HEK293 (cell line): ENCODE measurements around the gene PANK3.
A peak's percentile ranks its signal among the peaks of the same experiment; 100 is the strongest.

Experiments used
- BCL11A ChIP-seq: fragments of 450-650 bp; formaldehyde crosslinking; IDR thresholded peaks from 2 replicates; pipeline ENCODE4 v1.5.1; 2016; ENCODE audit warnings: low read depth, missing biosample characterization, missing genetic modification characterization
- BCL6B ChIP-seq: fragments of 450-650 bp; formaldehyde crosslinking; IDR thresholded peaks from 2 replicates; pipeline ENCODE4 v1.5.1; 2017; ENCODE audit warnings: missing biosample characterization, missing genetic modification characterization
- GLIS1 ChIP-seq: fragments of 450-650 bp; formaldehyde crosslinking; IDR thresholded peaks from 2 replicates; pipeline ENCODE4 v1.5.1; 2016; ENCODE audit warnings: missing biosample characterization, missing genetic modification characterization
- GLIS2 ChIP-seq: fragments of 450-650 bp; formaldehyde crosslinking; IDR thresholded peaks from 2 replicates; pipeline ENCODE4 v1.5.1; 2016; ENCODE audit warnings: missing biosample characterization, missing genetic modification characterization
- HOXC10 ChIP-seq: sonication (generic); formaldehyde crosslinking; IDR thresholded peaks from 2 replicates; pipeline ENCODE4 v1.8.1; 2023; ENCODE audit warnings: mild to moderate bottlenecking, missing genetic modification reagents
- IKZF3 ChIP-seq: fragments of 450-650 bp; IDR thresholded peaks from 2 replicates; pipeline ENCODE4 v1.5.0; 2018; ENCODE audit warnings: missing biosample characterization, mild to moderate bottlenecking, missing genetic modification characterization, moderate library complexity
- KLF1 ChIP-seq: fragments of 450-650 bp; formaldehyde crosslinking; IDR thresholded peaks from 2 replicates; pipeline ENCODE4 v1.5.1; 2016; ENCODE audit warnings: missing biosample characterization, missing genetic modification characterization
- KLF16 ChIP-seq: fragments of 450-650 bp; formaldehyde crosslinking; IDR thresholded peaks from 2 replicates; pipeline ENCODE4 v1.5.1; 2017; ENCODE audit warnings: missing biosample characterization, missing genetic modification characterization
- KLF9 ChIP-seq: fragments of 450-650 bp; formaldehyde crosslinking; IDR thresholded peaks from 2 replicates; pipeline ENCODE4 v1.5.1; 2016; ENCODE audit warnings: missing biosample characterization, missing genetic modification characterization, low read depth
- PRDM1 ChIP-seq: fragments of 450-650 bp; formaldehyde crosslinking; IDR thresholded peaks from 2 replicates; pipeline ENCODE4; 2016; ENCODE audit warnings: missing biosample characterization, missing genetic modification characterization
- PRDM4 ChIP-seq: fragments of 450-650 bp; formaldehyde crosslinking; IDR thresholded peaks from 2 replicates; pipeline ENCODE4 v1.5.1; 2017; ENCODE audit warnings: missing biosample characterization, missing genetic modification characterization
- SCRT1 ChIP-seq: fragments of 450-650 bp; formaldehyde crosslinking; IDR thresholded peaks from 2 replicates; pipeline ENCODE4 v1.5.1; 2016; ENCODE audit warnings: missing biosample characterization, missing genetic modification characterization, borderline replicate concordance
- TRIM28 ChIP-seq: IDR thresholded peaks from 2 replicates; pipeline ENCODE4 v1.6.1; 2011; ENCODE audit warnings: low read length, control low read depth, borderline replicate concordance
- ZFHX2 ChIP-seq: fragments of 450-650 bp; formaldehyde crosslinking; conservative IDR thresholded peaks from 2 replicates; pipeline ENCODE4 v1.5.1; 2016; ENCODE audit warnings: missing biosample characterization, missing genetic modification characterization
- ZFP69B ChIP-seq: fragments of 450-650 bp; formaldehyde crosslinking; IDR thresholded peaks from 2 replicates; pipeline ENCODE4 v1.5.1; 2016; ENCODE audit warnings: missing biosample characterization, missing genetic modification characterization
- ZNF19 ChIP-seq: fragments of 450-650 bp; formaldehyde crosslinking; IDR thresholded peaks from 2 replicates; pipeline ENCODE4; 2016; ENCODE audit warnings: missing biosample characterization, missing genetic modification characterization, low read depth
- ZNF223 ChIP-seq: fragments of 450-650 bp; formaldehyde crosslinking; IDR thresholded peaks from 2 replicates; pipeline ENCODE4 v1.5.1; 2016; ENCODE audit warnings: missing biosample characterization, missing genetic modification characterization
- ZNF433 ChIP-seq: fragments of 450-650 bp; formaldehyde crosslinking; IDR thresholded peaks from 2 replicates; pipeline ENCODE4 v1.5.1; 2016; ENCODE audit warnings: missing biosample characterization, missing genetic modification characterization, low read depth
- ZNF530 ChIP-seq: fragments of 450-650 bp; formaldehyde crosslinking; IDR thresholded peaks from 2 replicates; pipeline ENCODE4 v1.5.1; 2016; ENCODE audit warnings: low read depth, missing biosample characterization, missing genetic modification characterization
- ZNF548 ChIP-seq: fragments of 450-650 bp; formaldehyde crosslinking; IDR thresholded peaks from 2 replicates; pipeline ENCODE4 v1.5.1; 2016; ENCODE audit warnings: missing biosample characterization, missing genetic modification characterization
- ZNF600 ChIP-seq: fragments of 450-650 bp; formaldehyde crosslinking; IDR thresholded peaks from 2 replicates; pipeline ENCODE4 v1.5.1; 2016; ENCODE audit warnings: missing biosample characterization, missing genetic modification characterization
- ZNF624 ChIP-seq: fragments of 450-650 bp; formaldehyde crosslinking; IDR thresholded peaks from 2 replicates; pipeline ENCODE4 v1.5.1; 2017; ENCODE audit warnings: missing biosample characterization, missing genetic modification characterization
- ZNF639 ChIP-seq: fragments of 450-650 bp; formaldehyde crosslinking; IDR thresholded peaks from 2 replicates; pipeline ENCODE4 v1.5.1; 2016; ENCODE audit warnings: missing biosample characterization, missing genetic modification characterization
- ZNF664 ChIP-seq: fragments of 450-650 bp; formaldehyde crosslinking; IDR thresholded peaks from 2 replicates; pipeline ENCODE4 v1.5.1; 2016; ENCODE audit warnings: missing biosample characterization, missing genetic modification characterization
- ZNF692 ChIP-seq: fragments of 450-650 bp; formaldehyde crosslinking; IDR thresholded peaks from 2 replicates; pipeline ENCODE4 v1.5.1; 2016; ENCODE audit warnings: missing biosample characterization, missing genetic modification characterization
- ZNF707 ChIP-seq: fragments of 450-650 bp; formaldehyde crosslinking; IDR thresholded peaks from 2 replicates; pipeline ENCODE4 v1.5.1; 2016; ENCODE audit warnings: missing biosample characterization, missing genetic modification characterization
- ZNF768 ChIP-seq: fragments of 450-650 bp; formaldehyde crosslinking; IDR thresholded peaks from 2 replicates; pipeline ENCODE4 v1.5.1; 2018; ENCODE audit warnings: missing biosample characterization, mild to moderate bottlenecking, missing genetic modification characterization
- ZNF830 ChIP-seq: fragments of 450-650 bp; IDR thresholded peaks from 2 replicates; pipeline ENCODE4 v1.5.0; 2018; ENCODE audit warnings: missing biosample characterization, missing genetic modification characterization, low read depth, mild to moderate bottlenecking, moderate library complexity
- ZNF843 ChIP-seq: fragments of 450-650 bp; formaldehyde crosslinking; IDR thresholded peaks from 2 replicates; pipeline ENCODE4 v1.5.1; 2016; ENCODE audit warnings: missing biosample characterization, missing genetic modification characterization
- TF ChIP-seq, protein P1 (sequence below): fragments of 450-650 bp; formaldehyde crosslinking; IDR thresholded peaks from 2 replicates; pipeline ENCODE4 v1.5.1; 2016; ENCODE audit warnings: missing biosample characterization, missing genetic modification characterization, low read depth
- TF ChIP-seq, protein P2 (sequence below): fragments of 450-650 bp; formaldehyde crosslinking; IDR thresholded peaks from 2 replicates; pipeline ENCODE4 v1.5.1; 2016; ENCODE audit warnings: missing biosample characterization, missing genetic modification characterization, borderline replicate concordance

The PANK3 gene

GRCh38 chr5:168578538-168579487, at the start of gene PANK3 (continued):
- TF ChIP-seq PRDM4 (tag by site-specific recombination): no peak
- no peak for TF ChIP-seq ZNF530 (tag by site-specific recombination)
- TF ChIP-seq ZNF843 (tag by site-specific recombination): 0 out of 2 replicates have a peak, but pooled peaks have one; percentile 10
- TF ChIP-seq BCL11A: 0 out of 2 replicates have a peak, but pooled peaks have one; percentile 35
- no peak for TF ChIP-seq ZNF433 (tag by site-specific recombination)
- TF ChIP-seq IKZF3: peak; percentile 33; the same call in 1 of the 2 replicates
- peak; percentile 73; the same call in 1 of the 2 replicates for TF ChIP-seq SCRT1 (tag by site-specific recombination)
- no peak for TF ChIP-seq HOXC10 (CRISPR knock-in tag)
- no peak for TF ChIP-seq BCL6B (tag by site-specific recombination)
- peak; percentile 40 for TF ChIP-seq KLF9 (tag by site-specific recombination)
- TF ChIP-seq ZFP69B (tag by site-specific recombination): peak; percentile 44; the same call in 1 of the 2 replicates
- TF ChIP-seq KLF16: peak; percentile 46; the same call in 1 of the 2 replicates
- no peak for TF ChIP-seq GLIS2 (tag by site-specific recombination)
- TF ChIP-seq GLIS1 (tag by site-specific recombination): no peak
- no peak for TF ChIP-seq ZNF600 (tag by site-specific recombination)
- TF ChIP-seq ZNF624: no peak
- TF ChIP-seq, protein P1, sequence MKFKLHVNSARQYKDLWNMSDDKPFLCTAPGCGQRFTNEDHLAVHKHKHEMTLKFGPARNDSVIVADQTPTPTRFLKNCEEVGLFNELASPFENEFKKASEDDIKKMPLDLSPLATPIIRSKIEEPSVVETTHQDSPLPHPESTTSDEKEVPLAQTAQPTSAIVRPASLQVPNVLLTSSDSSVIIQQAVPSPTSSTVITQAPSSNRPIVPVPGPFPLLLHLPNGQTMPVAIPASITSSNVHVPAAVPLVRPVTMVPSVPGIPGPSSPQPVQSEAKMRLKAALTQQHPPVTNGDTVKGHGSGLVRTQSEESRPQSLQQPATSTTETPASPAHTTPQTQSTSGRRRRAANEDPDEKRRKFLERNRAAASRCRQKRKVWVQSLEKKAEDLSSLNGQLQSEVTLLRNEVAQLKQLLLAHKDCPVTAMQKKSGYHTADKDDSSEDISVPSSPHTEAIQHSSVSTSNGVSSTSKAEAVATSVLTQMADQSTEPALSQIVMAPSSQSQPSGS: no peak
- TF ChIP-seq ZFHX2 (tag by site-specific recombination): peak; percentile 80
- TF ChIP-seq PRDM1: no peak
- TF ChIP-seq ZNF692 (tag by site-specific recombination): peak; percentile 37; the same call in 1 of the 2 replicates
- TF ChIP-seq ZNF830 (tag by site-specific recombination): no peak
- TF ChIP-seq ZNF19 (tag by site-specific recombination): no peak
- no peak for TF ChIP-seq ZNF664 (tag by site-specific recombination)
- peak; percentile 56 for TF ChIP-seq KLF1 (tag by site-specific recombination)
- TF ChIP-seq TRIM28: no peak
- no peak for TF ChIP-seq ZNF223 (tag by site-specific recombination)
- TF ChIP-seq ZNF768 (tag by site-specific recombination): no peak
- TF ChIP-seq, protein P2, sequence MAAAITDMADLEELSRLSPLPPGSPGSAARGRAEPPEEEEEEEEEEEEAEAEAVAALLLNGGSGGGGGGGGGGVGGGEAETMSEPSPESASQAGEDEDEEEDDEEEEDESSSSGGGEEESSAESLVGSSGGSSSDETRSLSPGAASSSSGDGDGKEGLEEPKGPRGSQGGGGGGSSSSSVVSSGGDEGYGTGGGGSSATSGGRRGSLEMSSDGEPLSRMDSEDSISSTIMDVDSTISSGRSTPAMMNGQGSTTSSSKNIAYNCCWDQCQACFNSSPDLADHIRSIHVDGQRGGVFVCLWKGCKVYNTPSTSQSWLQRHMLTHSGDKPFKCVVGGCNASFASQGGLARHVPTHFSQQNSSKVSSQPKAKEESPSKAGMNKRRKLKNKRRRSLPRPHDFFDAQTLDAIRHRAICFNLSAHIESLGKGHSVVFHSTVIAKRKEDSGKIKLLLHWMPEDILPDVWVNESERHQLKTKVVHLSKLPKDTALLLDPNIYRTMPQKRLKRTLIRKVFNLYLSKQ (tag by site-specific recombination): no peak
- TF ChIP-seq ZNF639: no peak
- TF ChIP-seq ZNF548 (tag by site-specific recombination): no peak
- no peak for TF ChIP-seq ZNF707 (tag by site-specific recombination)
